Effector memory CD8-positive, alpha-beta T cell (primary cell): ENCODE data around the gene SNTN.

Experiments used
- ATAC-seq: fragments of 150-1000 bp; cut with Tn5 transposase; replicated peaks from 2 replicates; pipeline ENCODE4 v1.10.0; 2021; ENCODE audit warnings: mild to moderate bottlenecking, moderate library complexity
- DNase-seq, 3 experiments: peaks; one replicate each; pipeline ENCODE4 v3.0.0; 2021
- H3K27ac Mint-ChIP-seq, 2 donors: one replicate each; pipeline ENCODE4 v1.8.0; 2022; ENCODE audit warnings: mild to moderate bottlenecking in 2 of 2, mixed read lengths in 2 of 2, moderate library complexity in 2 of 2
- H3K27me3 Mint-ChIP-seq, 2 donors: one replicate each; pipeline ENCODE4 v1.8.0; 2022; ENCODE audit warnings: mixed read lengths in 2 of 2
- H3K36me3 Mint-ChIP-seq: one replicate; pipeline ENCODE4 v1.8.0; 2022; ENCODE audit warnings: mild to moderate bottlenecking, moderate library complexity, mixed read lengths; ENCODE audit not compliant: insufficient read depth
- H3K4me1 Mint-ChIP-seq, 2 donors: one replicate each; pipeline ENCODE4 v1.8.0; 2022; ENCODE audit warnings: low read depth in 2 of 2, mixed read lengths in 2 of 2
- H3K4me3 Mint-ChIP-seq, 2 donors: one replicate each; pipeline ENCODE4 v1.8.0; 2022; ENCODE audit warnings: mild to moderate bottlenecking in 2 of 2, mixed read lengths in 2 of 2, moderate library complexity in 2 of 2
- H3K9me3 Mint-ChIP-seq, 2 donors: one replicate each; pipeline ENCODE4 v1.8.0; 2022; ENCODE audit warnings: mixed read lengths in 2 of 2

Gene SNTN

GRCh38 chr3:63687278-63688225 is 35.1 kb downstream of the SNTN start:
- ATAC-seq (no peak), DNase-seq (no peak)
- Mint-ChIP-seq H3K27ac (no peak overlapping the region), H3K9me3 (no peaks in the 10 kb centered on the region), H3K4me3 (no peak overlapping the region), H3K27me3 (no peaks in the 10 kb centered on the region), H3K4me1 (no peaks in the 10 kb centered on the region), H3K36me3 (no peaks in the 10 kb centered on the region)

- H3K27ac Mint-ChIP-seq, result no peak overlapping the region
- ATAC-seq, result no peak
- DNase-seq, result no peak
- no peak overlapping the region for H3K4me3 Mint-ChIP-seq
- no peaks in the 10 kb centered on the region for H3K9me3 Mint-ChIP-seq
- H3K36me3 Mint-ChIP-seq, result no peaks in the 10 kb centered on the region
- H3K4me1 Mint-ChIP-seq, result no peaks in the 10 kb centered on the region
- H3K27me3 Mint-ChIP-seq, result peaks cover 0 to 9% of the 10 kb centered on the region in 2 donors
Observed at GRCh38 chr3:63689285-63689684, 36.8 kb downstream of the SNTN start.

GRCh38 chr3:63693351-63693750 is 40.9 kb downstream of the SNTN start:
- Mint-ChIP-seq H3K4me3 (no peak overlapping the region), H3K4me1 (no peaks in the 10 kb centered on the region), H3K27me3 (peaks cover 0 to 9% of the 10 kb centered on the region in 2 donors), H3K9me3 (peaks cover 1 to 7% of the 10 kb centered on the region in 2 donors), H3K36me3 (no peaks in the 10 kb centered on the region), H3K27ac (no peak overlapping the region)
- no peak for ATAC-seq
- DNase-seq, result no peak

GRCh38 chr3:63705092-63705645 is 52.7 kb downstream of the SNTN start:
- no peak for ATAC-seq
- no peak overlapping the region for H3K27ac Mint-ChIP-seq
- H3K36me3 Mint-ChIP-seq, result no peaks in the 10 kb centered on the region
- DNase-seq, result no peak
- H3K4me1 Mint-ChIP-seq, result no peaks in the 10 kb centered on the region
- H3K4me3 Mint-ChIP-seq, result no peak overlapping the region
- no peaks in the 10 kb centered on the region for H3K27me3 Mint-ChIP-seq
- H3K9me3 Mint-ChIP-seq, result no peaks in the 10 kb centered on the region

- Mint-ChIP-seq H3K27ac (no peak overlapping the region), H3K4me3 (no peak overlapping the region), H3K4me1 (no peaks in the 10 kb centered on the region), H3K36me3 (no peaks in the 10 kb centered on the region), H3K27me3 (no peaks in the 10 kb centered on the region), H3K9me3 (no peaks in the 10 kb centered on the region)
- DNase-seq (no peak), ATAC-seq (no peak)
Observed at GRCh38 chr3:63706321-63707085, 54.0 kb downstream of the SNTN start.

- no peak overlapping the region for H3K4me3 Mint-ChIP-seq
- H3K4me1 Mint-ChIP-seq, result no peaks in the 10 kb centered on the region
- ATAC-seq, result no peak
Observed at GRCh38 chr3:63707731-63708130, 55.3 kb downstream of the SNTN start.

GRCh38 chr3:63709576-63709975 is 57.1 kb downstream of the SNTN start:
- no peaks in the 10 kb centered on the region for H3K4me1 Mint-ChIP-seq
- DNase-seq, result no peak
- H3K36me3 Mint-ChIP-seq, result no peaks in the 10 kb centered on the region
- no peak for ATAC-seq
- H3K27ac Mint-ChIP-seq, result no peak overlapping the region
- no peaks in the 10 kb centered on the region for H3K27me3 Mint-ChIP-seq
- H3K9me3 Mint-ChIP-seq, result no peaks in the 10 kb centered on the region
- no peak overlapping the region for H3K4me3 Mint-ChIP-seq

More at GRCh38 chr3:63707731-63708130, 55.3 kb downstream of the SNTN start:
- Mint-ChIP-seq H3K27me3 (no peaks in the 10 kb centered on the region), H3K27ac (no peak overlapping the region), H3K9me3 (no peaks in the 10 kb centered on the region), H3K36me3 (no peaks in the 10 kb centered on the region)
- DNase-seq, result no peak
